Parathyroid adenoma (tissue), 2 donors: ENCODE data around the gene SPATA4.

Source experiments
- H2AFZ ChIP-seq: fragments of 300-600 bp; sonication (generic); one replicate; pipeline ENCODE4 v1.7.0; 2017; ENCODE audit warnings: antibody characterized with exemption, mild to moderate bottlenecking
- H3K27ac ChIP-seq: fragments of 300-600 bp; sonication (generic); one replicate; pipeline ENCODE4 v1.7.0; 2017
- H3K27me3 ChIP-seq: fragments of 300-600 bp; sonication (generic); one replicate; pipeline ENCODE4 v1.7.0; 2017; ENCODE audit warnings: low read length; ENCODE audit not compliant: control insufficient read depth, insufficient read depth
- H3K36me3 ChIP-seq: fragments of 300-600 bp; sonication (generic); one replicate; pipeline ENCODE4 v1.7.0; 2017; ENCODE audit warnings: low read length; ENCODE audit not compliant: control insufficient read depth, insufficient read depth
- H3K4me1 ChIP-seq: fragments of 300-600 bp; sonication (generic); one replicate; pipeline ENCODE4 v1.7.0; 2017; ENCODE audit warnings: control low read depth
- H3K4me2 ChIP-seq: fragments of 300-600 bp; sonication (generic); one replicate; pipeline ENCODE4 v1.7.0; 2017; ENCODE audit warnings: low read length
- H3K4me3 ChIP-seq: fragments of 300-600 bp; sonication (generic); one replicate; pipeline ENCODE4 v1.7.0; 2017; ENCODE audit warnings: low read depth, low read length
- H3K79me2 ChIP-seq: fragments of 300-600 bp; sonication (generic); one replicate; pipeline ENCODE4 v1.7.0; 2017; ENCODE audit warnings: control low read depth
- H3K9ac ChIP-seq: fragments of 300-600 bp; sonication (generic); one replicate; pipeline ENCODE4 v1.7.0; 2017; ENCODE audit warnings: mild to moderate bottlenecking
- H3K9me3 ChIP-seq: fragments of 300-600 bp; sonication (generic); one replicate; pipeline ENCODE4 v1.7.0; 2017; ENCODE audit warnings: low read length; ENCODE audit not compliant: control insufficient read depth
- TF ChIP-seq, protein P1 (sequence below): fragments of 300-600 bp; sonication (generic); IDR thresholded peaks from one replicate; pipeline ENCODE4 v1.7.0; 2017; ENCODE audit warnings: antibody characterized with exemption, mild to moderate bottlenecking
- donor health status: primary hyperparathyroidism.

The SPATA4 gene

DNA sequence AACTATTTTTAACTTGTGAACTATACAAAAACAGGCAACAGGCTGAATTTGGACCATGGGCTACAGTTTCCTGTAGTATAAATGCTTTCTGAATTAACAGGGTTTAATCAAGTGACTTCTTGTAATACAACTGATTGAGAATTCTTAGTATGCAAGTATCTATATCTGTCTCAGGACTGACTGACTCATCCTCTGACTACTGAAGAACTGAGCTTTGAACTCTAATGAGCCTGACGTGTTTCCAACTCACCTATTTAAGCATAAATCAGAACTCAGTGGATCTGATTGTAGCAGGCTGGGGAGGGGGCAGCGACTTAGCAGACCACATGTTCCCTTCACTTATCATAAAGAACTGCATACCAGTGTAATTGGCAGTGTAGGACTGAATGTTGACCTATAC, 7.8 kb downstream of the SPATA4 start:
- Histone ChIP-seq H3K27ac (no peak overlapping the region), H2AFZ (no peak overlapping the region), H3K36me3 (no peaks in the 10 kb centered on the region), H3K27me3 (no peaks in the 10 kb centered on the region), H3K4me1 (no peaks in the 10 kb centered on the region), H3K4me2 (no peak overlapping the region), H3K79me2 (no peaks in the 10 kb centered on the region), H3K9ac (no peak overlapping the region), H3K9me3 (no peaks in the 10 kb centered on the region), H3K4me3 (no peak overlapping the region)
- TF ChIP-seq, protein P1, sequence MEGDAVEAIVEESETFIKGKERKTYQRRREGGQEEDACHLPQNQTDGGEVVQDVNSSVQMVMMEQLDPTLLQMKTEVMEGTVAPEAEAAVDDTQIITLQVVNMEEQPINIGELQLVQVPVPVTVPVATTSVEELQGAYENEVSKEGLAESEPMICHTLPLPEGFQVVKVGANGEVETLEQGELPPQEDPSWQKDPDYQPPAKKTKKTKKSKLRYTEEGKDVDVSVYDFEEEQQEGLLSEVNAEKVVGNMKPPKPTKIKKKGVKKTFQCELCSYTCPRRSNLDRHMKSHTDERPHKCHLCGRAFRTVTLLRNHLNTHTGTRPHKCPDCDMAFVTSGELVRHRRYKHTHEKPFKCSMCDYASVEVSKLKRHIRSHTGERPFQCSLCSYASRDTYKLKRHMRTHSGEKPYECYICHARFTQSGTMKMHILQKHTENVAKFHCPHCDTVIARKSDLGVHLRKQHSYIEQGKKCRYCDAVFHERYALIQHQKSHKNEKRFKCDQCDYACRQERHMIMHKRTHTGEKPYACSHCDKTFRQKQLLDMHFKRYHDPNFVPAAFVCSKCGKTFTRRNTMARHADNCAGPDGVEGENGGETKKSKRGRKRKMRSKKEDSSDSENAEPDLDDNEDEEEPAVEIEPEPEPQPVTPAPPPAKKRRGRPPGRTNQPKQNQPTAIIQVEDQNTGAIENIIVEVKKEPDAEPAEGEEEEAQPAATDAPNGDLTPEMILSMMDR = no peak

DNA sequence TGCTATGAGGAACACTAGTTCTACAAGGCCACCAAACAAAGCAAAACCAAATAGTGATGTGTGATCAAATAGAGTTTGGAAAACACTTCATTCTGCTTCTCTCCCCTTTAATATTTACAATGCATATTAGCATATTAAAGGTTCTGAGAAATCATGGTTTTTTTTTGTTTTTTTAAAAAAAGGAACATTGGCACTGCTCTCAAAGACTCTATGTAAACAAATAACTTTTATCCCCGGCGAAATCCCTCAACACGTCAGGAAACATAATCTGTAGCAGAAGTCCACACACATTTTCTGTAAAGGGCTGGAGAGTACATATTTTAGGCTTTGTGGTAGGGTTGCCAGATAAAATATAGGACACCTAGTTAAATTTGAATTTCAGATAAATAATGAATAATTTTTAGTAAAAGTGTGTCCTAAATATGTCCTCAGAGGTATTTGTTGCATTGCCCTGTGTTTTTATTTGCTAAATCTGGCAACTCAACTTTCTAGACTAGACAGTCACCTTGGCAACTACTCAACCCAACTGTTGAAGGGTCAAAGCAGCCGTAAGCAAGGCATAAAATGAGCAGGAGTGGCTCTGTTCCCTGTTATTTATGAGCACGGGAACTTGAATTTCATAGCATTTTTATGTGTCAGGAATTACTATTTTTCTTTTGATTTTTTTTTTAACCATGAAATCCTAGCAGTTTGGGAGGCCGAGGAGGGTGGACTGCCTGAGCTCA, 8.6 kb downstream of the SPATA4 start:
- Histone ChIP-seq H3K4me1 (no peaks in the 10 kb centered on the region), H3K79me2 (no peaks in the 10 kb centered on the region), H3K4me2 (no peak overlapping the region), H3K9ac (no peak overlapping the region), H3K27ac (no peak overlapping the region), H3K4me3 (no peak overlapping the region), H3K9me3 (no peaks in the 10 kb centered on the region), H2AFZ (no peak overlapping the region), H3K27me3 (no peaks in the 10 kb centered on the region), H3K36me3 (no peaks in the 10 kb centered on the region)
- TF ChIP-seq, protein P1 = no peak

DNA sequence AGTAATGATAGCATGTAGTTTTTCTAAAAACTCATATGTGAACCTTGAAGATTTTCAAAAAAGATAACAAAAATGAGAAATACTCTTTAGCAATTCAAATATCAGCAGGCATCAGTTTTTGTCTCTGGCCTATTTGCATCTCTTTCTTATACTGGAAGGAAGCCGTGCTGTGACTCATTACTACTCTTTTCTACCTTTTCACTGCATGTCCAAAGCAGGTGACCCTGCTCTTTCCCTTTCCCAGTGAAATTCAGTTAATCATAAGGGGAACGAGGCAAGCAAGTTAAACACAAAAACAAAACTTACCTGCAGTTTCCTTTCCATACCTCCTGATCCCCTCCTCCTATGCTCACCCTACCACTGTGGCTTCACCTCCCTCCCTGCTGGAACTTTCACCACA, 9.3 kb downstream of the SPATA4 start:
- Histone ChIP-seq H3K27ac (no peak overlapping the region), H3K27me3 (no peaks in the 10 kb centered on the region)

DNA sequence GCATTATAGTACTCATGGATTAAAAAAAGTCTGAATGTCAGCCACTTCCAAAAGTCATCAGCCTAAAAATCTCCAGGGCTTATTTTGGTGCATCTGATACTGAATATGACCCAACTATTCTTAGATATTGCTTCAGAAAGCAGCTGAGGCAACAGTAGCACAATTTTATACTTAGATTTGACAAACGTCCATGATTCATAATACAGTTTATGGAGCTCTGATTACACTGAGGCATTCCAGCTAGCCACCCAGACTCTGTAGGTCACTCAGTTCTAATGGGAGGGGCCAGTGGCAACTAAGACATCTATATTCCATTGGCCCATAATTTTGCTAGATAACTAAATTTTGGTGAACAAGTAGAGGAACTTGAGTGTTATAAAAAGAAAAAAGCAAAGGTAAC, 10.3 kb downstream of the SPATA4 start:
- H2AFZ ChIP-seq = no peak overlapping the region
- H3K79me2 ChIP-seq = no peaks in the 10 kb centered on the region
- no peak overlapping the region for H3K9ac ChIP-seq
- TF ChIP-seq, protein P1 = no peak
- H3K9me3 ChIP-seq = no peaks in the 10 kb centered on the region
- H3K27me3 ChIP-seq = no peaks in the 10 kb centered on the region
- H3K4me3 ChIP-seq = no peak overlapping the region
- H3K4me1 ChIP-seq = no peaks in the 10 kb centered on the region
- no peak overlapping the region for H3K4me2 ChIP-seq
- H3K27ac ChIP-seq = no peak overlapping the region
- H3K36me3 ChIP-seq = no peaks in the 10 kb centered on the region

More for the DNA sequence above, 9.3 kb downstream of the SPATA4 start:
- Histone ChIP-seq H3K4me1 (no peaks in the 10 kb centered on the region), H3K79me2 (no peaks in the 10 kb centered on the region), H3K9me3 (no peaks in the 10 kb centered on the region), H3K4me3 (no peak overlapping the region), H3K9ac (no peak overlapping the region), H2AFZ (no peak overlapping the region), H3K4me2 (no peak overlapping the region), H3K36me3 (no peaks in the 10 kb centered on the region)
- TF ChIP-seq, protein P1 = no peak

GRCh38 chr4:176163041-176163440, 32.3 kb downstream of the SPATA4 start:
- no peak overlapping the region for H3K27ac ChIP-seq
- H3K4me2 ChIP-seq = no peak overlapping the region
- TF ChIP-seq, protein P1 = no peak
- H3K79me2 ChIP-seq = no peaks in the 10 kb centered on the region
- H2AFZ ChIP-seq = no peak overlapping the region
- H3K36me3 ChIP-seq = no peaks in the 10 kb centered on the region
- no peaks in the 10 kb centered on the region for H3K9me3 ChIP-seq
- H3K4me1 ChIP-seq = no peaks in the 10 kb centered on the region
- H3K9ac ChIP-seq = no peak overlapping the region
- no peaks in the 10 kb centered on the region for H3K27me3 ChIP-seq
- H3K4me3 ChIP-seq = no peak overlapping the region
